Right lobe of liver (tissue), 6 donors: ENCODE data around the gene ACOX1. TPM values are rescaled to one million over a fixed set of nuclear protein-coding genes. Genes with fewer than 3 reads are reported as not detected.

ENCODE experiments used
- ATAC-seq, 4 donors: fragments of 200-7000 bp; cut with Tn5 transposase; one replicate each; pipeline ENCODE4 v1.9.1; 2020; ENCODE audit warnings: mild to moderate bottlenecking in 4 of 4, moderate library complexity in 4 of 4
- DNase-seq, 3 donors: peaks; one replicate each; pipeline ENCODE4 v3.0.0-alpha.2; 2020
- H3K27ac ChIP-seq, 3 donors: fragments of 200-600 bp; one replicate each; pipeline ENCODE4 v1.8.0; 2022
- H3K27me3 ChIP-seq, 2 donors: fragments of 200-600 bp; one replicate each; pipeline ENCODE4 v1.8.0; 2022
- H3K36me3 ChIP-seq, 4 donors: fragments of 200-600 bp; sonication (generic) in 1 of 4; one replicate each; pipeline versions ENCODE4 v1.5.1 to v1.8.0; 2017 to 2022; ENCODE audit warnings: control low read depth in 1 of 4
- H3K4me1 ChIP-seq, 4 donors: fragments of 200-600 bp; sonication (generic) in 1 of 4; one replicate each; pipeline versions ENCODE4 v1.5.1 to v1.8.0; 2017 to 2022; ENCODE audit warnings: control low read depth in 1 of 4
- H3K4me3 ChIP-seq, 3 donors: fragments of 200-600 bp; one replicate each; pipeline ENCODE4 v1.8.0; 2022
- H3K9me3 ChIP-seq, 4 donors: fragments of 200-600 bp; sonication (generic) in 1 of 4; one replicate each; pipeline versions ENCODE4 v1.5.1 to v1.8.0; 2017 to 2022; ENCODE audit warnings: control low read depth in 1 of 4
- CTCF ChIP-seq, 4 donors: fragments of 200-600 bp in 3 of 4; fragments of 450-650 bp in 1 of 4; IDR thresholded peaks; one replicate each; pipeline versions ENCODE4 v1.5.1 to v1.8.0; 2016 to 2022; ENCODE audit warnings: antibody characterized with exemption in 4 of 4, mild to moderate bottlenecking in 2 of 4
- POLR2A ChIP-seq: fragments of 450-650 bp; IDR thresholded peaks from one replicate; pipeline ENCODE4 v1.6.1; 2017; ENCODE audit warnings: antibody characterized with exemption, mild to moderate bottlenecking
- WGBS: methylation state at CpG from one replicate; pipeline ENCODE4 v1.1.6; 2018; ENCODE audit warnings: low coverage, low lambda C conversion rate; ENCODE audit not compliant: insufficient coverage; ENCODE audit errors: missing lambda C conversion rate; 5-methylcytosine and 5-hydroxymethylcytosine counted together
- intact Hi-C, 2 donors: fragments of 100-400 bp; cut with DNase I; formaldehyde crosslinking; loops; one replicate each; pipeline versions ENCODE4 v1.11.2 to v1.14.1; 2022
- total RNA-seq, 6 experiments: library from RNA; depleted of rRNA in 2 of 6; stranded (reverse); fragments of >200 nt in 2 of 6; fragmentation: NEBNext Ultra II Directional in 3 of 6; extraction: Animal tissue kit (Norgen Biotek cat#: 25700) in 3 of 6; gene quantifications; one replicate each; pipeline versions ENCODE4 v1.1.0 to v1.2.4, GENCODE V29; 2016 to 2023
- donor health status: DM: no; HTN: yes; CAD: no.
- donor health status: DM: no; HTN: no; CAD: no.
- donor health status: DM: no; HTN: no; CAD: no.
- donor health status: DM: no; HTN: yes; CAD: no.
- donor health status: DM: no; HTN: yes; CAD: no.

The ACOX1 gene
- total RNA-seq, 6 experiments from 2014 or later: 112 to 202 (median 190) TPM

DNA sequence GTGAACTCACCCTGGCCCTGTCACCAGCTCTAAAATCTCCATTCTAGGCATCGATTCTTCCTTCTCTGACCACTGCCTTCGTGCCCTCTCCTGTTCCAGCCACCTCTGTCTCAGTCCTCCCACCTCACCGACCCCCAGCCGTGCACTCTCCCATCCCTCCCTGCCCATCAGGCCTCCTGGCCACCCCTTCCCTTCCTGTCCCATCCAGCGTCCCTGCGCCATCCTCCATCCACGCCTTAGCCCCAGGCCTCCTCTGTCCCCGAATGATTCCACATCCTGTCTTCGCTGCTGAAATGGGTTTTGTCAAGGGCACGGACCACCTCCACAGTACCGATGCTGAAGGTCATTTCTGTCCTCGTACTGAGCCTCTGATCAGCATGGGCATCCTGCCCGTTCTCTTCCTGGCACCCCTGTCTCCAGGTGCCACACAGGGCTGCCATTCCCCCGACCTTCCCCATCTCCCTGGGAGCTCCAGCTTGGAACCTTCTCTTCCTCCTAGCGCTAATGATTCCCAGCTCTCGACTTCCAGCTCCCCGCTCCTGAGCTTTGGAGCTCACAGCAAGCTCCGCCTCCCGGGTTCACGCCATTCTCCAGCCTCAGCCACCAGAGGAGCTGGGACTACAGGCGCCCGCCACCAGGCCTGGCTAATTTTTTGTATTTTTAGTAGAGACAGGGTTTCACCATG, 84.8 kb downstream of the ACOX1 start:
- peaks cover 0 to 10% (median 5%) of the 10 kb centered on the region in 4 donors for H3K36me3 ChIP-seq
- H3K27ac ChIP-seq: no peak overlapping the region
- WGBS: 88% methylated on average over 14 of the region's 22 CpGs
- intact Hi-C loops: no loop called here
- ATAC-seq: no peak
- no peak for DNase-seq
- H3K9me3 ChIP-seq: no peaks in the 10 kb centered on the region
- H3K4me3 ChIP-seq: no peak overlapping the region
- TF ChIP-seq CTCF (IDR thresholded peaks at IDR 0.05) (no peak), POLR2A (no peak)
- no peaks in the 10 kb centered on the region for H3K27me3 ChIP-seq
- H3K4me1 ChIP-seq: peaks cover 0 to 27% (median 3%) of the 10 kb centered on the region in 4 donors

DNA sequence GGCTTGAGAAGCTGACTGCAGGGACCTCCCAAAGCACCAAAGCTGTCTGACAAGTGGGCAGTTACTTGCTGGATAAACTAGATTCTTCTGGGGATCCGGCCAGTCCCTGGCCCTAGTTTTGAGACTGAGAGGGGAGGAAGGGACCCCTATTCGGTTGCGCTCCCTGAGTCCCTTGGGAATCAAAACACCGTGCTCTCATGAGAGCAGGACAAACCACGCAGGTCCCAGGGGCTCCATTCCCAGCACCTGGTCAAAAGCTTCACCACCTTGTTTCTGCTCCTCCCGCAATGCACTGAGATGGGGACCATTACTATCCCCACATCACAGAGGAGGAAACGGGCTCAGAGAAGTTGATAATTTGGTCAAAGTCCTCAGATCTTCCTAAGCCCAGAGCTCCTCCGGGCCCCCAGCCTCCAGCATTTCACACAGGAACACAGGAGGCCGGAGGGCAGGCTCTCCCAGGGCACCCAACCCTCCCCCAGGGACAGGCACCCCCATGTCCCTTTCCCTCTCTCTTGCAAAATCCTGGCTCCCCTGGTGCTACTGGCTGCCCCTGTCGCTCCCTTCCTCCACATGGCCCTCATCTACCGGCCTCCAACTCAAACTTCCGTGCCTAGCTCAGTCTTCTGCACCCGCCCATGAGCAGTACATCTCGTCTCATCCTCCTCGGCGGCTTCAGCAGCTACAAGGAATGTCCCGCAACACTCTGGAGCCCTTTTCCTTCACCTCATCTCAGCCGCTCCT, 85.5 kb downstream of the ACOX1 start:
- H3K4me1 ChIP-seq: peaks cover 0 to 27% (median 3%) of the 10 kb centered on the region in 4 donors
- no peak overlapping the region for H3K27ac ChIP-seq
- WGBS: 98% methylated on average over 9 of the region's 18 CpGs

DNA sequence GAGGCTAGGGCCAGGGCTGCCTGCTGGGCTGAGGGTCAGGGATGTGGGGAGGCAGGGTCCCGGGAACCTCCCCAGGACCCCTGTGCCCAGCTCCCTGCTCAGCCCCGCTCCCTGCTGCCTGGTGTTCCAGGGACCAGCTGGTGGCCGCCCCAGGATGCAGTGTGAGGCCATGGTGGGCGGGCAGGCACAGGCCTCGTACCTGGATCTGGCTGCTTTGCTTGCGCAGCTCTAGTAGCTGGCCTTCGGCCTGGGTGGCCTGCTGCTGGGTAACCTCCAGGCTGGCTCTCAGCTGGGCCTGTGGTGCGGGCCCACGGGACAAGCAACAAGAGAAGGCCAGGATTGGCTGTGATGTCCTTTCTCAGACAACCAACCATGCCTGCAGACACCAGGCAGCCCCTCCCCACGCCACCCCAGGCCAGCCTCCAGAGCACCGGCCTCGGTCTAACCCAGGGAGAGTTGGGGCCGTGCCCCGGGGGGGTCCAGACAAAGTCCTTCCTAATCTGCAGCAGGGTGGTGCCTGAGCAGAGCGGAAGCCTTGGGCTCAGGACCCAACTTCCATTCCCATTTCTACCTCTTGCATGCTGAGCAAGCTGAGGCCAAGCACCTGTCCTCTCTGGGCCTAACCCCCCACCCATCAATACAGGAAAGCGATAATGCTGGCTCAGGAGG, 86.3 kb downstream of the ACOX1 start:
- no peak for TF ChIP-seq POLR2A
- no CpG with 5 or more reads among the region's 16 CpGs for WGBS
- ATAC-seq: no peak
- H3K27me3 ChIP-seq: no peaks in the 10 kb centered on the region
- intact Hi-C loops: no loop called here
- peaks cover 0 to 27% (median 3%) of the 10 kb centered on the region in 4 donors for H3K4me1 ChIP-seq
- peak in 2 of 3 donors; percentile 49 to 59 for DNase-seq
- no peak overlapping the region for H3K4me3 ChIP-seq
- H3K36me3 ChIP-seq: no peaks in the 10 kb centered on the region
- no peaks in the 10 kb centered on the region for H3K9me3 ChIP-seq
- no peak overlapping the region for H3K27ac ChIP-seq

More for the DNA sequence above, 85.5 kb downstream of the ACOX1 start:
- no peaks in the 10 kb centered on the region for H3K27me3 ChIP-seq
- no peaks in the 10 kb centered on the region for H3K9me3 ChIP-seq
- peaks cover 0 to 3% (median 1%) of the 10 kb centered on the region in 4 donors for H3K36me3 ChIP-seq
- DNase-seq (no peak), ATAC-seq (no peak)
- H3K4me3 ChIP-seq: no peak overlapping the region
- intact Hi-C loops: no loop called here
- TF ChIP-seq POLR2A (no peak), CTCF (IDR thresholded peaks at IDR 0.05) (no peak)

DNA sequence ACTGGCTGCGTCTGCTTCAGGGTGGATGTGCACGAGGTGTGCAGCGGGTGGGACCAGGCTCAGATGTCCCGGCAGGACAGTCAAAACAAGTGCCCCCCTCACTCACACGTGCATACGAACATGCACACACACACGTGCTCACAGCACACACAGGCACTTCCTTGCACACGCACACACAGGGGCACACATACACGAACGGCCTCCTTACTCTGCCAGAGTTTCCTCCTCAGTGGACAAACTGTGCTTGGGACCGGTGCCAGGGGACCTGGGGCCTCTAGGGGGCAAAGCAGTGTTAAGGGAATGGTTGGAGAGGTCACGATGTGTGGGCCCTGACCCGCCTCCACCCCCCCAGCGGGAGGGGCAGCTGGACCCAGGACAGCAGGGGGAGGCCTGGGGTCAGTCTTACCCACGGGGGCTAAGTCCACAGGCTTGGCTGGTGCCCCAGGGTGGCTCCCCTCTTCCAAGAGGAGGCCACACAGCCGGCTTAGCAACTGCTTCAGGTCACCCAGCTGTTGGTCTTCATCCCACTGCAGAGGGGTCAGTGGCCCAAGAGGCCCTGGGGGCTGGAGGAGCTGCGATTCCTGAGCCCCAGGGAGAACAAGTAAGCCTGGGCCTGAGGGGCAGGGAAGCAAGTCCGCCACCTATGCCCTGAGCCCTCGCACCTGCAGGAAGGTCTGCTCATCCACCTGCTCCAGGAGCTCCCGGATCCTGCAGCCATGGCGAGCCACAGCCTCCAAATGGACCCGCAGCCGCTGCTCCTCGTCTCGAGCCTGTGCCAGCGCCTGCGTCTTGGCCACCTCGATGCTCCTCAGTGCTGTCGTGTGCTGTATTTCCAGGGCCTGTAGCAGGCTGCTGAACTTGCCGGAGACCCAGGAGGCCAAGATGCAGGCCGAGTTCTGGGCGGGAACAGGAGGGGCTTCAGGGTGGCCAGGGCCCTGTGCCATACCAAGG, 87.1 kb downstream of the ACOX1 start:
- Histone ChIP-seq H3K4me1 (peaks cover 0 to 23% (median 3%) of the 10 kb centered on the region in 4 donors), H3K9me3 (no peaks in the 10 kb centered on the region), H3K27ac (no peak overlapping the region), H3K27me3 (no peaks in the 10 kb centered on the region), H3K4me3 (no peak overlapping the region), H3K36me3 (no peaks in the 10 kb centered on the region)
- peak in 3 of 4 donors; percentile 4 to 56 (median 8) for ATAC-seq
- intact Hi-C loops: no loop called here
- TF ChIP-seq POLR2A (no peak), CTCF (IDR thresholded peaks at IDR 0.05) (no peak)
- WGBS: no CpG with 5 or more reads among the region's 32 CpGs
- peak in 2 of 3 donors; percentile 58 to 73 for DNase-seq

Other genes starting within 250 kb of the ACOX1 start
- gene GALK1, start 214.0 kb downstream of the ACOX1 start, total RNA-seq: 10 to 100 TPM; 38.6 to 87.4 (median 76.9) TPM
- 10 to 100 TPM in 4 of 6 experiments, 1 to 10 TPM in 2; 5.8 to 29.2 (median 11.1) TPM for gene UNK, start 194.4 kb downstream of the ACOX1 start, total RNA-seq
- 10 to 100 TPM in 3 of 6 experiments, 1 to 10 TPM in 3; 3.4 to 12.5 (median 10.7) TPM for gene UNC13D, start 134.8 kb downstream of the ACOX1 start, total RNA-seq
- 10 to 100 TPM; 57.5 to 99.2 (median 68.7) TPM for gene WBP2, start 123.8 kb downstream of the ACOX1 start, total RNA-seq
- 10 to 100 TPM in 5 of 6 experiments, 1 to 10 TPM in 1; 9.1 to 27.0 (median 21.5) TPM for gene TRIM47, start 100.6 kb downstream of the ACOX1 start, total RNA-seq
- 1 to 10 TPM; 5.9 to 8.1 (median 7.6) TPM for gene TRIM65, start 82.2 kb downstream of the ACOX1 start, total RNA-seq
- gene MRPL38, start 74.3 kb downstream of the ACOX1 start, total RNA-seq: 10 to 100 TPM; 46.1 to 79.8 (median 57.3) TPM
- 1 to 10 TPM in 5 of 6 experiments, under 1 TPM in 1; 0.86 to 3.1 (median 2.7) TPM for gene FBF1, start 38.1 kb downstream of the ACOX1 start, total RNA-seq
- gene TEN1, start 74 bp upstream of the ACOX1 start, total RNA-seq: 10 to 100 TPM in 5 of 6 experiments, 1 to 10 TPM in 1; 6.9 to 25.2 (median 14.1) TPM
- gene CDK3, start 21.7 kb upstream of the ACOX1 start, total RNA-seq: 10 to 100 TPM in 1 of 6 experiments, 1 to 10 TPM in 5; 2.2 to 11.0 (median 3.1) TPM
- under 1 TPM in 1 of 6 experiments, not detected in 5; 0.62 TPM for gene EVPL, start 48.1 kb upstream of the ACOX1 start, total RNA-seq
- gene SRP68, start 93.4 kb upstream of the ACOX1 start, total RNA-seq: 10 to 100 TPM; 31.0 to 37.0 (median 35.1) TPM
- gene GALR2, start 95.6 kb upstream of the ACOX1 start, total RNA-seq: under 1 TPM in 1 of 6 experiments, not detected in 5; 0.18 TPM
- gene ZACN, start 100.0 kb upstream of the ACOX1 start, total RNA-seq: not detected
- gene EXOC7, start 124.6 kb upstream of the ACOX1 start, total RNA-seq: 10 to 100 TPM; 38.5 to 57.9 (median 50.6) TPM
- gene FOXJ1, start 162.1 kb upstream of the ACOX1 start, total RNA-seq: under 1 TPM in 3 of 6 experiments, not detected in 3; 0.06 to 0.12 (median 0.11) TPM